ENCODE results near the gene MMEL1.
"Not testable (repeated sequence)": the region's sequence is repeated elsewhere in the genome, so short reads cannot be mapped to it uniquely, and the experiment has no call there.

MMEL1 gene

DNA sequence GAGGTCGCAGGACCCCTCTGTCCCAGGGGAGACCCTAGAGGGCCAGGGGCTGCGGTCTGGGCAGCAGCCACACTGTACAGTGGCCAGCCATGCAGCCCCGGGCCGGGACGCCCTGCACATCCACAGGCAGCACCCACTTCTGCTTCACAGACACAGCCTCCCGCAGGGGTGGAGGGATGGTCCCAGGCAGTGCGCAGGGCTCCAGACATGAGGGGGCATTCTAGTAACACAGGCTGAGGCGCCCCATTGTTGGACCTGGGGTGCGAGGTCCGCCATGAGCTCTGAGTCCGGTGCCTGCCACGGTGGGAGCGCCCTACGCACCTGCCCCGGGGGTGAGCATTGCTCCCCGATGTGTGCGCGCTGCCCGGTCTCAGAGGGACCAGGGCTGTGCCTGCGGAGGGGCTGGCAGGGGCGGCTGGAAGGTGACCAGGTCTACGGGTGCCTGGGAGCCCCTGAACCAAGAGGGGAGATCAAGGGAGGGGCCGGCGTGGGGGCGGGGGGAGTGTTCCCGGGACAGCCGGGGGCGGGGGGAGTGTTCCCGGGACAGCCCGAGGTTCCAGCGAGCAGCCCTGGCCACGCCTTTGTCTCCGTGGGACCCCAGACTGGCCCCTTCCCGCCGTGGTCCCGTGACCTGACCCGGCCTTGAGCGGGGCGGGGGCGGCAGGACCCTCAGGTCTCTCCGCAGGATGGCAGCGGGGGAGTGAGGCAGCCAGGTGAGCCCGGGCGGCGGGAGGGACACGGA lies 4.5 kb downstream of the MMEL1 start:
- no peak for DNase-seq (ENCODE audit: low spot score)

DNA sequence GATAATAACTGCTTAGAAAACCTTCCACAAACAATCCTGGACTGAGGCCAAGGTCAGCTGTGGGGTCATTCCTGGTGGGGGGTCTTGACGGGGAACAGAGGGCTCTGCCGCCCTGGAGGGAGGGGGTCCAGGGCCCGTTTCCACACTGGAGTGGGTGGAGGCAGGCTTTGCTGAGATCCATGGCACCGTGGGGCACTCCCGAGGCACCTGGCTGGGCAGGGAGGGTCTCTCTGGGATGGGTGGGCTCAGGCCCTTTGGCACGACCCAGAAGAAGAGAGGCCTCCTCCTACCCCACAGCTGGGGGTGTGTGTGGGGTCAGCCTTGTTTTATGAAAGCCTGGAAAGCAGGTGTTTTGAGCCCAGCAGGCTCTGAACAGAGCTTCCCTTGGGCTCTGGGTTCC lies 5.1 kb downstream of the MMEL1 start:
- DNase-seq (ENCODE audit: low spot score) = no peak

DNA sequence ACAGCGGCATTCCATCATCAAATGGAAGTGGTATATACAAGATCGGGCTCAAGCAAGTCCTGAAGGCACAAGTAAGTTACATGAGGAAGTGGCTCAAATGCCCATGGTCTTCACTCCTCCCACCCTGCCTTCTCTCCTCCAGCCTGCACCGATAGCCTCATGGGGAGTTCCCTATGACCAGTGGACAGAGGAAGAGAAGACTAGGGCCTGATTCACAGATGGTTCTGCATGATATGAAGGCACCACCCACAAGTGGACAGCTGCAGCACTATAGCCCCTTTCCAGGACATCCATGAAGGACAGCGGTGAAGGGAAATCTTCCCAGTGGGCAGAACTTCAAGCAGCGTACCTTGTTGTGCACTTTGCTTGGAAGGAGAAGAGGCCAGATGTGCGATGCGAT lies 7.1 kb downstream of the MMEL1 start:
- not testable (repeated sequence) for DNase-seq (ENCODE audit: low spot score)

DNA sequence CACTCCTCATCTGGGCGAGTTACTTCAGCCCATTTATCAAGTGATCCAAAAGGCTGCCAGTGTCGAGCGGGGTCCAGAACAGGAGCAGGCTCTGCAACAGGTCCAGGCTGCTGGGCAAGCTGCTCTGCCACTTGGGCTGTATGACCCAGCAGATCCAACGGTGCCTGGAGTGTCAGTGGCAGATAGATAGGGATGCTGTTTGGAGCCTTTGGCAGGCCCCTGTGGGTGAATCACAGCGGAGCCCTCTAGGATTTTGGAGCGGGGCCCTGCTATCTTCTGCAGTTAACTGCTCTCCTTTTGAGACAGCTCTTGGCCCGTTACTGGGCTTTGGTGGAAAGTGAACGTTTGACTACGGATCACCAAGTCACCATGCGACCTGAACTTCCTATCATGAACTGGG lies 7.5 kb downstream of the MMEL1 start:
- DNase-seq (ENCODE audit: low spot score) = no peak

DNA sequence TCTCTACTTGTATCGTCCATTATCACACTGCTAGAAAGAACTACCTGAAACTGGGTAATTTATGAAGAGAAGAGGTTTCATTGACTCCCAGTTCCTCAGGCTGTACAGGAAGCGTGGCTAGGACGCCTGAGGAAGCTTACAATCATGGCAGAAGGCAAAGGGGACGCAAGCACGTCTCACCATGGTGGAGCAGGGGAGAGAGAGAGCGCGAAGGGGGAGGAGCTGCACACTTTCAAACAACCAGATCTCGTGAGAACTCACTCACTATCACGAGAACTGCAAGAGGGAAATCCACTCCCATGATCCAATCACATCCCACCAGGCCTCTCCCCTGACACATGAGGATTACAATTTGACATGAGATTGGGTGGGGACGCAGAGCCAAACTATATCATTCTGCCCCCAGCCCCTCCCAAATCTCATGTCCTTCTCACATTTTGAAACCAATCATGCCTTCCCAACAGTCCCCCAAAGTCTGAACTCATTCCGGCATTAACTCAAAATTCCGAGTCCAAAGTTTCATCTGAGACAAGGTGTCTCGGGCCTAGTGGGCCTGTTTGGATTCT lies 8.0 kb downstream of the MMEL1 start:
- DNase-seq (ENCODE audit: low spot score) = no peak

DNA sequence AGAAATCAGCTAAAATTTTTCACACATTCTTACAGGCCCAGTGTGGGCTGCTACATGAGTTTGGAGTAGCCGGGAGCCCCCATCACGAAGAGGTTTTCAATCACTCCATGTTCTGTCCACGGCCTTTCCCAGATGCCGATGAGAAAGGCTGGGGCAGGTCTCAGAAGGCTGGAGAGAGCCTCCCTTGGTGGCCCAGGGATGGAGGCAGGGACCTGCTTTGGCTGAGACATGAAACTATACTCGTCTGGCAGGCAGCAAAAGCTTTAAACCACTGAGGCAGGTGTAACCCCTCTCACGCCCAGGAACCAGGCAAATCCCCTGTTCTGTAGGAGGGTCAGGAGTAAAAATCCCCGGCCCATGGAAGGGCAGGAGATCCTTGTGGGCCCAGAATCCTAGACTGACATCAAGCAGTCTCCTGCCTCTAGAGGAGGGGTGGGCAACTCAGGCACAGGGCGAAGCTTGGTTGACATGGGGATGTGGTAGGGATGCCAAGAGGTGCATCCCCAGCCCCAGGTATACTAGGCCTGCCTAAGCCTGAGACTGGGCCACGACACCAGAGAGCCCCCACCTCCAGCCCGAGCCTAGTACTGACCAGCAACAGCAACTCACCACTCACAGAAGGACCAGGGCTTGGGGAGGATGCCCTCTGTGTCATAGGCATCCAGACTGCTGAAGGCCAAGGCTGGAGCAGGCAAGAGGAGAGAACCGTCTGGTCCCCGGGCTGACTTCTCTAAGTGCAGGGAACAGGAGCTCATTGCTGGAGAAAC lies 9.1 kb downstream of the MMEL1 start:
- no peak for DNase-seq (ENCODE audit: low spot score)

DNA sequence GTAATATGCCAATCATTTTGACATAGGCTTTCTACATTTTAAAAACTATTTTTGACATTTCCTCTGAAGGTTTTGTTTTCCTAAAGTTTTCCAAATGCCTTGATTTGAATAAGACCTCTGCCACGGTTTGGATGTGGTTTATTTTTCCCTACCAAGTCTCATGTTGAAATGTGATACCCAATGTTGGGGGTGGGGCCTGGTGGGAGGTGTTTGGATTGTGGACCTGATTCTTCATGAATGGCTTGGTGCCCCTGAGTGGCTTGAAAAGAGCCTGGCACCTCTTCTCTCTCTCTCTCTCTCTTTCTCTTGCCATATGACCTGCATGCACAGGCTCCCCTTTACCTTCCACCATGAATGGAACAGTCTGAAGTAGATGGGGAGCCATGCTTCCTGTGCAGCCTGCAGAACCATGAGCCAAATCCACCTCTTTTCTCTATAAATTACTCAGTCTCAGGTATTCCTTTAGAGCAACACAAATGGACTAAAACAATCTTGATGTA lies 14.8 kb downstream of the MMEL1 start:
- no peak for DNase-seq (ENCODE audit: low spot score)

DNA sequence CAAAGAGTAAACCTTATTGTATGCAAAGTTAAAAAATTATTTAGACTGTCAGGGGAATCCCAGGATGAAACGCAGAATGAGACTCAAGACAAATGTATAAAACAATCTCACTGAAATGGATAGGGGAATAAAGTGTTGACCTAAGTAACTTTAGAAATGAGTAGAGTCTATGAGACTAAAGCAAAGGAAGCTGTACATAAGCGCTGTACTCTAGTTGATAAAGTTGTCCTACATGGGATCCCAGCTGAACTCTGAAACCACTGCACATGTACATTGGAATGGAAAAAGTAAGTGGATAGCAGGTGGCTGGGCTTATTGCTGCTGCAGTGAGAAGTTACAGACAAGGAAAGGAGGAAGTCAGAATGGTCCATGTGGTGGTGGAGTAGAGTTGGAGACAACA lies 18.7 kb downstream of the MMEL1 start:
- DNase-seq (ENCODE audit: low spot score) = no peak

DNA sequence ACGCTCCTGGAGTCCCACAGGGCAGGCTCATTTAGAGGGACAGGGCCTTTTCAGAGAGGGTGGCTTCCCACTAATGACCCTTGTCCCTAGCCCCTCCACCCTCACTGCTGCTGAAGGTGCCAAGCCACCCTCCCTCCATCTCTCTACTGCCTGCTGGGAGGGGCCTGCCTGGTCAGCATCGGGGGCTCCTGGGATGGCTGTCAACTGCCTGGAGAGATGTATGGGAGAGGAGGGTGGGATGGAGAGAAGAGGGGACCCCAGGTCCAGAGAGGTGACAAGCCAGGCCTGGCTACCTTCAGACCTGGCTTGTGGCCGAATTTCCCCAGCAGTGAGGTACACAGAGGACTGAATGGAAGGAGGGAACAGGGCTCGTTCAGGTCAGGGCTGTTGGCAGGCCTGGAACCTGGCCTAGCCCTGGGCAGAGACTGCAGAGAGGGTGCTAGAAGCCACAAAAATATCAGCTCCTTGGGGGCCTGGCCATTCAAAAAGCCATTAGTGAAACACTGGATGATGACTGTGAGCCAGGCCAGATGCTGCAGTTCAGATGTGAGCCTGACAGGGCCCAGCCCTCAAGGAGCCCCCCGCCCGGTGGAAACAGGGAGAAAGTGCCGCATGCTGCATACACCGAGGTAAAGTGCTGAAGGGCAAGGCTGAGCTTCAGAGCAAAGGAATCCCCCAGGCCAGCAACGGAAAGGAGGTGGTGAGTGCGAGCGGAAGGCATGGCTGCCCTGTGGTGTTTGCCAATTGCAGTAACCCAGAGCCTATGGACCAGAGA lies 20.0 kb downstream of the MMEL1 start:
- no peak for DNase-seq (ENCODE audit: low spot score)

DNA sequence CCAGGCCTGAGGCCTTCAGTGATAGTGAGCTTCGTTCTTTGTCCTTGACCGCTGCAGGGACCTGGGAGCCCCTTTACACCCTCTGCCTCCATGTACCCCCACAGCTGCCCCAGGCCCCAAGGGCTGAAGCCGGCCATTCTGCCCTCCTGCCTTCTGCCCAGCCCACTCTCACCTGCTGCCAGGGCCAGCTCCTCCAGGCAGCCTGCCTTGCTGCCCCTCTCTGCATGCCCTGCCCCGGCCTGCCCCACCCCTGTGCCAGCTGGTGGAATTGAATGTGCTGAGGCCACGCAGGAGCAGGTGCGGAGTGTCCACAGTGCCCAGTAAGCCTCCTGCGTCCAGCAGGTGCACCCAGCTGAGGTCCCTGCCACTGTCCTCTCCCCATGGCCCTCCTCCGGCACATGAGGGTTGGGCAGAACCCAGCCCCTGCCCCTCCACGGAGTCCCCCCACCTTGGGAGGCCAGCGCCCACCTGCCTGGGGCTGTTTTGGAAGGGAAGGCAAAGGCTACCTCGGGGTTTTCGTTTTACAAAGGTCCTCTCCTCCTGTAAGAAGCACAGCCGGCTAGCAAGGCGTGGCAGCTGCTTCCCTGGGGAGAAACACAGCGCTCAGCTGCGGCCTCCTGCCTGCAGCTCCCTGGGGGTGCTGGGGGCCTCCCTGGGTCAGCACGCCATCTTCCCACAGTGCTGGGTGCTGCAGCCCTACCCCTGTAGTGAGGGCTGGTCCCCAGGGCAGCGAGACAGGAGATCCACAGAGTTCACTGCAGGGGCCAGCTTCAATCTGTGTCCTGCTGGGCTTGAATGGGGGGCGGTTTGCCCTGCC lies 21.0 kb downstream of the MMEL1 start:
- no peak for DNase-seq (ENCODE audit: low spot score)

DNA sequence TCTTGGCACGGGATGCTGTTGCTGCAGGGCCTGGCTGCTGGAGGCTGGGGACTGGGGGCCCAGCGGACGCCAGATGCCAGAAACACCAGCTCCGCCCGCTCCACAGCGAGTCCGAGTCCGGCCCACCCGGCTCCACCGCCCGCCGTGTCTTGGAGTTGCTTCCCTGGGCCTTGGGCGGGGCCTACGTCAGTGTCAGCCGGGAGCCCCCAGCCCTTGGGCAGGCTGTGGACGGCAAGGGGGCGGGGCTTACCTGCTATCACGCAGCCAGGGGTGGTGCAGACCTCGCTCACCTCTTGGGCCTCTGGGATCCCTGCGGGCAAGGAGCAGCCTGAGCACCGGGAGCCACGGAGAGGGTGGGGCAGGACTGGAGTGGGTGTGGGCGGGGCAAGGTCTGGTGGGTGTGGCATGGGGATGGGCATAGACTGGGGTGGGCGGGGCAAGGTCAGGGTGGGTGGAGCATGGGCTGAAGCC lies 21.8 kb downstream of the MMEL1 start:
- no peak for DNase-seq (ENCODE audit: low spot score)

DNA sequence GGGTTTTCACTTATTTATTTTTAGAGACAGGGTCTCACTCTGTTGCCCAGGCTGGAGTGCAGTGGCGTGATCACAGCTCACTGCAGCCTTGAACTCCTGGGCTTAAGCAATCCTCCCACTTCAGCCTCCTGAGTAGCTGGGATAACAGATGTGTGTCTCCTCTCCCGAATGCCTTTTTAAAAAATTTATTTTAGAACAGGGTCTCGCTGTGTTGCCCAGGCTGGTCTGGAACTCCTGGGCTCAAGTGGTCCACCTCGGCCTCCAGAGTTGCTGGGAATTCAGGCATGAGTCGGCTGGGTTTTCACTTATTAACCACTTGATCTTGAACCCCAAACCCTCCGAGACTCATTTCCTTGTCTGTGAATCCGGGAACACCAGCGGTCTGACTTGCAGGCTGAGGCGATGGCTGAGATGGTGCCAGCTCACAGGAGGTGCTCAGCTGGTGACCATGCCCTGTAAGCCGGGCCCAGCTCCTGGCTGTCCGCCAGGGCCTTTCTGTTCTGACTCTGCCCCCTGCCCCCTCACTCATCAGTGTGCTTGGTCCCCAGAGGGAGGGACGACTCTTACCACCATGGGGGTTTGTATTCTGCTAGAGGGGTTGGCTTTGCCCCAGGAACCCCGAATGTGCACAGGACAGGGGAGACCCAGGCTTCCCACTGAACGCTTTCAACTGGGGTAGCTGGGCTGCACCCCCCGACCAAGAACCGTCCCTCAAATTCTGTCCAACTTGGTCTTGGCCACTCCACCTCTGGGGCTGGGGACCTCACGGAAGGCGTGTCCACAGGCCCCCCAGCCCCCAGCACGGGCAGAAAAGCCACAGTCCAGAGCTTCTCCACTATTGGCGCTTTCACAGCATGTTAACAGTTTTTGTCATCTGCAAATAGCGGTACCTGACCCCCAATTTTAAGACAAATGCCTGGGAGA lies 22.5 kb downstream of the MMEL1 start:
- DNase-seq (ENCODE audit: low spot score) = no peak

DNA sequence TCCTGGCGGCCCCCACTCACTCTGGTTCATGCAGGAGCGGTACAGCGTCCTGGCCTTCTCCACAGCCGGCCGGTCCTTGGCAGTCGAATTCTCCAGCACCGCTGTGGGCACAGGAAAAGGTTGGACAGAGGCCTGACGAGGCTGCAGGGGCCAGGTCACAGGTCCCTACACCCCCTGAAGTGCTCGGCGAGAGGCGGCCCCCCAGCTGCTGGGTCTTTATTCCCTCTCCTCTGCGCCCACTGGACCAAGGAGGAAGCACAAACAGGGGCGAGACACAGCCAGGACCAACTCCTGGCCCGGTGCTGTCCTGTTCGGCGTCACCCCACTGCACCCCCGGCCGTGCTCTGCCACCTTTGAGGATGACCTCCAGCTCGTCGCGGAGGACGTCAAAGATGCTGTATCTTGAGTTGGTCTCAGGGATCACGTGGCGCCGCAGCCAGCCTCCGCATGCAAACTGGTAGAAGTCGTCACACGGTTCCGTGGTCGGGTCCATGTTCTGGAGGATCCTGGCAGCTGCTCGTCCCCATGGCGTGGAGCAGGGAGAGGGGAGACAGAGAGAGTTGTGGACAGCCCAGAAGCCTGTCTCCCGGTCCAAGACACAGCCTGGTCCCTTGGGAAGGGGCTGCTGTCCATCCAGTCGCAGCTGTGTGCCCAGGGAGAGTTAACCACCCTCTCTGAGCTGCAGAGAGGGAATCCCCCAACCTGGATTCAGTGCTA lies 23.3 kb downstream of the MMEL1 start:
- no peak for DNase-seq (ENCODE audit: low spot score)

DNA sequence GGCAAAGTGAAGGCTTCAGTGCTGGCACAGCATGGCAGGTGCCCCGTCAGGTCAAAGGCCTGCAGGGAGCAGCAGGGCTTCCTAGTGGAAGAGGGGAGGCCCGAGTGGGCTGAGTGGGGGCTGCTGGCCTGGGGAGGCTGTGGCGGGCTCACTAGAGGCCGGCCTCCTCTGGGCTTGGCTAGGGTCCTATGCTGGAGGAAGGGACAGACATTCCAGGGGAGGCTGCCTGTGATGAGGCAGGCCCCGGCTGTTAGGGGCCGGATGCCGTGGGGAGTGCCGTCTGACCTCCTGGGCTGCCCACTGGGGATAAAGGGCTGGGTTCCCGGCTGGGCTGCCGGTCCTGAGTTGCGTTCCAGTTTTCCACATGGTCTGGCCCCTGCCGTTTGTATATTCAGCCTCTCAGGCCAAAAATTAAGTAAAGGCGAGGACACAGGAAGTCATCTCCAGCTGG lies 25.1 kb downstream of the MMEL1 start:
- DNase-seq (ENCODE audit: low spot score) = no peak

DNA sequence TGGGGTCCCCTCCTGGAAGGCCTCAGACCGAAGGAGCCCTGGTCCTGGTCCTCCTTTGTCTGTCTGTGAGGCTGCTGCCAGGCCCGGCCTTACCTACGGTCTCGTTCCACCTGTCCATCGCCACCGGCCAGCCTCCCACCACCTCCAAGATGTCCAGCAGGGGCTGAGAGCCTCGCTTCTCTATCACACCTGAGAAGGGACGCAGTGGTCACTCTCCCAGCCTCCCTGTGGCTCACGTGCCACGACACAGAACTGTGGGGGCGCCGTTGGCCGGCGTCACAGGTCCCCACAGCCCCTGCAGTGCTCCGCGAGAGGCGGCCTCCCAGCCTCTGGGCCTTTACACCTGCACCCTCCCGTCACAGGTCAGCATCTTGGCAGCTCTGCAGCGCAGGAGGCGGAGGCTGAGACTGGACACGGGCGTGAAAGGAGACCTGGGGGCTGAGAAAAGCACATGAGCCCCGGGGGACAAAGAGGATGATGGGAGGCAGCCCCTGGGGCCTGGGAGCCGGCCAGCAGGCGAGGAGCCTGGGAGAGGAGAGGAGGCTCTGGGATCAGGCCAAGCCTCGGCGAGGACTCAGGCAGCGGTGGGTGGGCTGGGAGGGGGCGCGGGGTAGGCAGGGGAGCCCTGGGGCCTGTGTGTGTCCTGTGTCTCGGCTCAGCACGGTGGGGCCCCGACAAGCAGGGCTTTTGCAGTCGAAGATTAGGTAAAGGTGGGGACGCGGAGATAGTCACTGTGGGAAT lies 25.8 kb downstream of the MMEL1 start:
- DNase-seq (ENCODE audit: low spot score) = no peak

DNA sequence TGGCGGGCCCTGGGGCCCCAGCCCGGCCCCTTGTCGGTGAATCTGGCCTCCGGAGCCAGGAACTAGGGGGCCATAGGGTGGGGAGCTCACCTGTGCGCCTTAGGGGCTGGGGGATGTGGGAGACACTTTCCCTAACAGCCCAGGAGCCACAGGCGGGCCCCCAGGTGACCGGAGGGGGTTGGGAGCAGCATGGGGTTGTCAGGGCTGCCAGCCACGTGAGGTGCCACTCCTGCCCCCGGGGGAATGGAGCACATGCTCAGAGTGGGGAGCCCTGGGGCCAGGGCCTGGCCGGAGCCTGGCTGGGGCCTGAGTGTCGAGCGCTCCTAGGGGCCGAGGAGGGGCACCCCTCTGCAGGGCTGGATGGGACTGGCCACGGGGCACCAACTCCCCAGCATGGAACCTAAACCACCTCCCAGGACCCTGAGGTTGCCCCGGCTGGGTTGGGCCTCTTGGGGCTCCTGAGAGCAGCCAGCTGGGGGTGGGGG lies 26.4 kb downstream of the MMEL1 start:
- DNase-seq (ENCODE audit: low spot score) = no peak

DNA sequence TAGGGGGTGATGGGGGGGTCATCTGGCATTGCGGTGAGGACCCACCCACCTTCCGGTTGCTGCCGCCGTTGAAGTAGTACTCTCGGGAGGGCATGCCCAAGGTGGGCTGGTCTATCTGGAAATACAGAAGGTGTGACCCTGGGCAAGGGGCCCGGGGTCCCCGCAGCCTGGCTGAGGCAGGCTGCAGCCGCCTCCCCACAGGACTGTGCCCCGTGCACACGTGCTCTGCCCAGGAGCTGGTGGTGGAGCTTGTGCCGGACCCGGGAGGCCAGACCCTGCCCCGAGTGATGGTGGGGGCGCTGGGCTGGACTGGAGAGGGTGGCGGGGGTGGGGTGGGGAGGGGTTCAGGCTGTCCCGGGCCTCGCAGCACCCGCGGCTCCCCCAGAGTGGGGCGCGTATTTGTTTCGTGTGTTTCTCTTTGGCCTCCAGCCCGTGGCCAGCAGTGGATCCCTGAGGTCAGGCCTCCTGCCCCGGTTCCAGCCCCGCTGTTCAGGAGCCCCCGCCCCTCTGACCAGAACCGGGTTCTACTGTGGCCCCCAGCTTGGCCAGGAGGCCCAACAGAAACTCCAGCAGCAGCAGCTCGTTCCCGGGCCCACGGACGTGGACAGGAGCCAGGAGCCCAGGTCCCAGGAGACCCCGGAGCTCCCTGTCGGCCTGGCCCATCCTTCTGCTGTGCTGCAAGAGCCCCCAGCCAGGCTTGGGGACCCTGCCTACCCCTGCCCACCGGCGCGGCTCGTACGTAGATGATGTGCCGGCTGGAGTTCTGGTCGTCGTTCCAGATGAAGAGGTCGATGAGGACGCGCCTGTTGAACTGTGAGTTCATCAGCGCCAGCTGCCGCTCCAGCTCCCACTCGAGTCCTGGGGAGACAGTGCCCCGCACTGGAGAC lies 27.1 kb downstream of the MMEL1 start:
- no peak for DNase-seq (ENCODE audit: low spot score)

Measured in cerebellar cortex (tissue), 1 donor.